Measurements from ENCODE around the gene ASTN2.

Gene ASTN2

DNA sequence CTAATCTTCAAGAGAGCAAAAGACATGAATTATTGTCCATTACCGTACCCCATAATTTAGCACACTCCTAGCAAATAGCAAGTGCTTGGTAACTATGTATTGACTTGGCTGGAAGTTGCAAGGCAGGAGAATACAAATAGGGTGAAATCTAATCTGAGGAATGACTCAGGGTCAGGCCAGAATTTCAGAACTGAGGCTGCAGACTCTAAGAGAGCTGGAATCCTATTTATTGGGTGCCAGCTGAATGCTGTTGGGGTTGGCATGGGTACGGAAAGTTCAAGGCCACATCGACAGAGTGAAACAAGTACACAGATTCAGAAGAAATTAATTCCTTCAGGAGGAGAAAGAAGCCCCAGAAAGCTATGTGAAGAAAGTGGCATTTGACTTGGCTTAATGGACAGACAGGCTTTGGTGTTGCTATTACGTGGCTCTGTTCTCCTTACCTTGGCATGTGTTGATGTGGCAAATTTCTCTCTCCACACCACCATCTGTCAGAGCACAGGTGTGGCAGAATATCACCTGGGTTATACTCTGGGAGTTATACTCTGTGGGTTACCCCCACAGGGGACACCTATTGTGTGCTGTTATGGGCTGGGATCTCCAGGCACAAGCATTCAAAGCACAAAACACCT lies 20.9 kb upstream of the ASTN2 start:
- DNase-seq (ENCODE audit: insufficient read length, low spot score) (no peak), FAIRE-seq (no peak)
- TF ChIP-seq, protein P1, sequence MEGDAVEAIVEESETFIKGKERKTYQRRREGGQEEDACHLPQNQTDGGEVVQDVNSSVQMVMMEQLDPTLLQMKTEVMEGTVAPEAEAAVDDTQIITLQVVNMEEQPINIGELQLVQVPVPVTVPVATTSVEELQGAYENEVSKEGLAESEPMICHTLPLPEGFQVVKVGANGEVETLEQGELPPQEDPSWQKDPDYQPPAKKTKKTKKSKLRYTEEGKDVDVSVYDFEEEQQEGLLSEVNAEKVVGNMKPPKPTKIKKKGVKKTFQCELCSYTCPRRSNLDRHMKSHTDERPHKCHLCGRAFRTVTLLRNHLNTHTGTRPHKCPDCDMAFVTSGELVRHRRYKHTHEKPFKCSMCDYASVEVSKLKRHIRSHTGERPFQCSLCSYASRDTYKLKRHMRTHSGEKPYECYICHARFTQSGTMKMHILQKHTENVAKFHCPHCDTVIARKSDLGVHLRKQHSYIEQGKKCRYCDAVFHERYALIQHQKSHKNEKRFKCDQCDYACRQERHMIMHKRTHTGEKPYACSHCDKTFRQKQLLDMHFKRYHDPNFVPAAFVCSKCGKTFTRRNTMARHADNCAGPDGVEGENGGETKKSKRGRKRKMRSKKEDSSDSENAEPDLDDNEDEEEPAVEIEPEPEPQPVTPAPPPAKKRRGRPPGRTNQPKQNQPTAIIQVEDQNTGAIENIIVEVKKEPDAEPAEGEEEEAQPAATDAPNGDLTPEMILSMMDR (IDR thresholded peaks at IDR 0.05; ENCODE audit: insufficient read depth, missing control alignments), result no peak

DNA sequence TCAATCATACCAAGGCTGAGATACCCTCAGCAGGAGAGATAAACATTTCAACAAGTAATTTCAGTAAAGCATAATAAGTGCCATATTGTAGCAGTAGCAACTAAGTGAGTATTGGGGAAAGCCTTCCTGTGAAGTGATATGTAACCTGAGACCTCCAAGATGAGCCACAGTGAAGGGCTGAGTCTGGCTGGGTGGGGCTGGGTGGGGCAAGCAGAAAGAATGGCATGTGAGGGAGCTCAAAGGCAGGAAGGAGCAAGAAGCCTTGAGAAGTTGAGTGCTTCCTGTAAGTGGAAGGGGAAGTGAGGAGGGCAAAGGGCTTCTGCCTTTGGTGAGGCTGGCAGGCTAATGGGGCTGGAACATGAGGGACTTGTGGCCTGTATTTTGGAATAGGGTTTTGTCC lies 19.7 kb upstream of the ASTN2 start:
- TF ChIP-seq, protein P1 (IDR thresholded peaks at IDR 0.05; ENCODE audit: insufficient read depth, missing control alignments), result no peak
- FAIRE-seq (no peak), DNase-seq (ENCODE audit: insufficient read length, low spot score) (no peak)

DNA sequence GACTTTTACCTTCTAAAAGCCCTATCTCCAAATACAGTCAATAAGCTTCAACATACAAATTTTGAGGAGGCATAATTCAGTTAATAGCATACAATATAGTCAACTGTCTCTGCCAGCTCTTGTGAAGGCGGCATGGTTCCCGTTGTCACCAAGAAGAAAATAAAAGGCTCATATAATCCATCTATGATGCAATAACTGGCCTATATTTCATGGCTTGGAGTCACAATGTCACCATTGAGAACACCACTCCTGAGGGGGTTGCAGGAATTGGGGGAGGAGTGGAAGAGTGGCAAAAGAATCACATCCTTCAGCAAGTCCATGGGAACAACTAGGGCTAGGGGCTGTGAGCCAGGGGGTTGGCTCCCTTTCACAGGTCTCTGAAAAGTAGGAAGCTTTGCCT lies 16.0 kb upstream of the ASTN2 start:
- FAIRE-seq (no peak), DNase-seq (ENCODE audit: insufficient read length, low spot score) (no peak)
- TF ChIP-seq, protein P1 (IDR thresholded peaks at IDR 0.05; ENCODE audit: insufficient read depth, missing control alignments), result no peak

DNA sequence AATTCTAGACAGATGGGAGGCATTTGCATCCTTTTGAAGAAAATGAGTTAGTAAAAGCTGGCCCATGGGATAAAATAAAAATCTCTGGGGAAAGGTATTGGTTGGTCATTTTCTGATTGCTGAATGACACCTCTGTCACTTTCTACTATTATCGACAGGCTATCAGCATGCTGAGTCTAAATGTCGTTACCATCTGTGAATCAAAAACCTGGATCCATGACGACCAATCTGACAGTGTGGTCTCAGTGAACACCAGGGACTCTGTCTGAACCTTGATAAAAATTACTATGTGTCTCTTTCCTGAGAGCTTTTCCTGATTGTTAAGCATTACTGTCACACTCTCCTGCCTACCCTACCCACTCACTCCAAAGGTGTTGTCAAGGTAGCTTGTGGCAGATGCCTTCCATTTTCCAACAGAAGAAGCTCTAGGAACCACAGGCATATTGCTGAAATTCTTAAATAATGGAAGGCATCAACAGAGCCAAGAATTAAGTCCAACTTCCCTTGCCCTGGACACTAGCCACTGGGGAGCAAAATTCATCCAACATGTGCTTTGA lies 12.6 kb upstream of the ASTN2 start:
- TF ChIP-seq, protein P1 (IDR thresholded peaks at IDR 0.05; ENCODE audit: insufficient read depth, missing control alignments), result no peak
- FAIRE-seq, result no peak
- no peak for DNase-seq (ENCODE audit: insufficient read length, low spot score)

DNA sequence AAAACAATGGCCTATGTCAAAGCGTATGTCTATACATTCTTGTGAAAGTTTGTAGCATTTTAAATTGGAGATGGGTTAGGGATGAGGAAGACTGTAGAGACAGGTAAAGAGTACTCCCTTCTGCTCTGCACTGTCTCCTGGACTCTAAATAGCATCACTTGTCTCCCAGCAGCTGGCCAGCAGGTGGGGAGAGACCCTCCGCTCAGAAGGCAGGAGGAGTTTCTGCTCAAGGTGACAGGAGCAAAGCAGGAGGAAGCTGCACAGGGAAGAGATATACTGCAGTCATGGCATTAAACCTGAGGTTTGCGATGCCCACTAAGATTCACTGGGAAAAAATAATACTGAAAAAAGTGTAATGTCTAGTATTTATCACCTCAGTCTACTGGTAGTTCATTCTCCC lies 10.7 kb upstream of the ASTN2 start:
- DNase-seq (ENCODE audit: insufficient read length, low spot score), result no peak
- FAIRE-seq, result no peak
- TF ChIP-seq, protein P1 (IDR thresholded peaks at IDR 0.05; ENCODE audit: insufficient read depth, missing control alignments), result no peak

DNA sequence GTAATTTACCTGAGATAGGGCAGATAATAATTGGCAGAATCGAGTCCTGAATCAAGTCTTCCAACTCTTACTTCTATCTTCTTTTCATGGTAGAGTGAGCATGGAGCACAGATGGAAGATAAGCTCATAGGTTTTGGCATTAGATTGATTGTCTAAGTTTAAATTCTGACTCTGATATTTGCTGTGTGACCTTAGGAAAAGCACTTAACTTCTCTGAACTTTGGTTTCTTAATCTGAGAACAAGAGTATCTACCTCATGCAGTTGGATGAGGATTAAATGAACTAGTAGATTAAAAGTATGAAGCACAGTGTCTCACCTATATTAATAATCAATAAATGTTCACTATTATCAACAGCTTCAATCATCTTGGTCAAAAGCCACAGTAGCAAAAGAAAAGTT lies 9.4 kb upstream of the ASTN2 start:
- TF ChIP-seq, protein P1 (IDR thresholded peaks at IDR 0.05; ENCODE audit: insufficient read depth, missing control alignments), result no peak
- DNase-seq (ENCODE audit: insufficient read length, low spot score), result no peak
- FAIRE-seq, result no peak

DNA sequence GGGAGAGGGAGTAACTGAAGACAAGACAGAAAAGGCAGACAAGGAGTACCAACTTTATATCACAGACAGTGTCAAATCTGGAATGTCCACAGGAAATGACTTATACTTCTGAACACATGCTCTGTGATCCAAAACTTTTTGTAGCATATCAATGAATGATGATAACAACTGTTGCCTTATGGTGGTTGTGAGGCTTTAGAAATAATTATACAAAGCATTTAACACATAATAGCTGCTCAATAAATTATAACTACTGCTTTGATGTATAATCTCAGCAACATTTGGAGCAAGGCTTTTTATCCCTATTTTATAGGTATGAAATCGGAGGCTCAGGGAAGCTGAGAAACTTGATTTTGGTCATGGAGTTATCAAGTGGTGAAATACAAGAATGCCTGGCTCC lies 3.3 kb upstream of the ASTN2 start:
- FAIRE-seq, result no peak
- TF ChIP-seq, protein P1 (IDR thresholded peaks at IDR 0.05; ENCODE audit: insufficient read depth, missing control alignments), result no peak
- no peak for DNase-seq (ENCODE audit: insufficient read length, low spot score)
